Ovary (tissue), 9 donors: ENCODE measurements around the gene SLC20A1. TPM values are rescaled to one million over a fixed set of nuclear protein-coding genes. Genes with fewer than 3 reads are reported as not detected.
"Not testable (repeated sequence)": the region's sequence is repeated elsewhere in the genome, so short reads cannot be mapped to it uniquely, and the experiment has no call there.

Source experiments
- DNase-seq, 5 donors: peaks; one replicate each; pipeline ENCODE4 v3.0.0-alpha.2; 2019 to 2020
- H3K27ac ChIP-seq, 2 donors: fragments of 200-600 bp; one replicate each; pipeline versions ENCODE4 v1.5.1 to v1.8.0; 2019 to 2022
- H3K27me3 ChIP-seq: fragments of 200-600 bp; one replicate; pipeline ENCODE4 v1.8.0; 2022
- H3K36me3 ChIP-seq: fragments of 200-600 bp; sonication (generic); one replicate; pipeline ENCODE4 v1.5.1; 2019
- H3K4me1 ChIP-seq: one replicate; pipeline ENCODE4 v1.8.1; 2013; ENCODE audit warnings: mild to moderate bottlenecking, moderate library complexity; ENCODE audit not compliant: insufficient read depth
- H3K4me3 ChIP-seq: fragments of 200-600 bp; sonication (generic); one replicate; pipeline ENCODE4 v1.5.1; 2017
- H3K9me3 ChIP-seq, 2 donors: fragments of 200-600 bp in 1 of 2; sonication (generic) in 1 of 2; one replicate each; pipeline versions ENCODE4 v1.5.1 to v1.8.1; 2013 to 2019; ENCODE audit warnings: mild to moderate bottlenecking in 1 of 2, moderate library complexity in 1 of 2
- EP300 ChIP-seq: sonication (generic); formaldehyde crosslinking; IDR thresholded peaks from one replicate; pipeline ENCODE4 v1.6.1; 2017; ENCODE audit warnings: antibody characterized with exemption
- POLR2A ChIP-seq: fragments of 450-650 bp; IDR thresholded peaks from one replicate; pipeline ENCODE4 v1.6.1; 2017; ENCODE audit warnings: antibody characterized with exemption, mild to moderate bottlenecking, moderate library complexity
- WGBS, 3 donors: extraction: QIAGEN DNeasy Blood & Tissue Kit in 1 of 3; methylation state at CpG; one replicate each; pipeline versions ENCODE4 v1.1.5 to v1.1.7; 2013 to 2017; 5-methylcytosine and 5-hydroxymethylcytosine counted together
- intact Hi-C, 4 donors: fragments of 100-400 bp; cut with DNase I; formaldehyde crosslinking; loops; one replicate each; pipeline versions ENCODE4 v1.11.0 to v1.15.1; 2022 to 2023
- polyA plus RNA-seq, 2 donors: library from polyadenylated mRNA; stranded (reverse); fragments of 200-250 nt in 1 of 2; fragments of 350-450 nt in 1 of 2; fragmentation: Illumina TruSeq in 1 of 2; extraction: RNeasy Lipid Tissue Mini Kit (QIAGEN cat#74804) in 1 of 2; gene quantifications; one replicate each; pipeline ENCODE4 v1.2.3, GENCODE V29; 2013 to 2014
- total RNA-seq, 7 donors: library from RNA; depleted of rRNA in 2 of 7; stranded (reverse); fragments of >200 nt in 2 of 7; fragmentation: NEBNext Ultra II Directional in 3 of 7; extraction: Animal tissue kit (Norgen Biotek cat#: 25700) in 3 of 7; gene quantifications; one replicate each; pipeline versions ENCODE4 v1.1.0 to v1.2.4, GENCODE V29; 2016 to 2023
- TF ChIP-seq, protein P1 (sequence below), 3 donors: fragments of 450-650 bp in 2 of 3; fragments of 200-600 bp in 1 of 3; IDR thresholded peaks; one replicate each; pipeline versions ENCODE4 v1.5.1 to v1.8.0; 2016 to 2022; ENCODE audit warnings: antibody characterized with exemption in 3 of 3, mild to moderate bottlenecking in 1 of 3
- donor health status: DM: no; HTN: no; CAD: no; lungs with moderate emphysema.
- donor health status: DM: no; HTN: no; CAD: no.
- donor health status: Bipolar disorder and iron deficiency.
- donor health status: DM: yes; HTN: yes; CAD: no.
- donor health status: DM: no; HTN: no; CAD: no.
- donor health status: DM: yes; HTN: yes; CAD: no.

SLC20A1 gene
- total and polyA plus RNA-seq, 9 donors: 8.2 to 49.9 (median 19.9) TPM

DNA sequence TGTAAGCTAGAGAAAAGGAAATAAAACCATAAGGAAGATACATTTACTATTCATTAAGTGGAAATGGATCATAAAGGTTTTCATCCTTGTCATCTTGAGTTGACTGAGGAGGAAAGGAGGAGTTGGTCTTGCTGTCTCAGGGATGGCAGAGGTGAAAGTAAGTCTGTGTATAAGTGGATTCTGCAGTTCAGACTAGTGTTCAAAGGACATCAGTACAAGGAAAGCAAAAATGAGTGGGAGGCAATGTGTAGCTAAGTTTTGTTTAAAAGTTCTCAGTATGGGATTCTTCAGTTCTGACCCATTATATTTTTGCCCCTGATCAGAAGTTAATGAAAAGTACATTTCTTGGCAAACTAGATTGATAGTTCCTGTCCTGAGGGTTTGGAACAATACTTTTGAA, 18.9 kb downstream of the SLC20A1 start:
- Histone ChIP-seq H3K36me3 (no peaks in the 10 kb centered on the region), H3K27me3 (no peaks in the 10 kb centered on the region)

DNA sequence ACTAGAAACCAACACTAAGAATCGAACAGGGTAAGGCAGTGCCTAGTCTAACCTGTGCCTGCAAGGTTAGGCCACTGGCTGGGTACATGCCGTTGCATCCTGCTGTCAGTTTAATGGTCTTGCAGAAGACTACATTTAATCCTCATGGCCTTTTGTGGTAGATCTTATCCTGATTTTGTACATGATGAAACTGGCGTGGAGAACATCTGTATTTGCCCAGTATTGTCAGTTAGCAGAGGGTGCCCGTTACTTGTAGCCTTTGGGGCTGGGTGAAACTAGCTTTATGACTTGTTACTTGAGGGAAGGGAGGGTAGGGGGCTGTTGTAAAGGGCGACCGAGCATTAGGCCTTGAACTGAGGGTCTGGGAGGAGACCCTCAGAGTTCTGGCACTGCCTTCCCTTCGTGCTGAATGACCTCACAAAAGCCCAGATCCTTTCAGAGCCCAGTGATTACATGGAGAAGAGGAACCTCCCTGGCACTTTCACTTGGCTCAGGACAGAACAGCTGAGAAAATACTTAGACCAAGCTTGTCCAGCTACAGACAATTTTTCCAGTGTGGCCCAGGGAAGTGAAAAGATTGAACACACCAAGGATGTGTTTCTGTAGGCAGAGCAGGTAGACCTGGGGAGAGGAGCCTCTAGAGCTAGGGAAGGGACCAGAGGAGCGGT, 19.5 kb downstream of the SLC20A1 start:
- TF ChIP-seq, protein P1, sequence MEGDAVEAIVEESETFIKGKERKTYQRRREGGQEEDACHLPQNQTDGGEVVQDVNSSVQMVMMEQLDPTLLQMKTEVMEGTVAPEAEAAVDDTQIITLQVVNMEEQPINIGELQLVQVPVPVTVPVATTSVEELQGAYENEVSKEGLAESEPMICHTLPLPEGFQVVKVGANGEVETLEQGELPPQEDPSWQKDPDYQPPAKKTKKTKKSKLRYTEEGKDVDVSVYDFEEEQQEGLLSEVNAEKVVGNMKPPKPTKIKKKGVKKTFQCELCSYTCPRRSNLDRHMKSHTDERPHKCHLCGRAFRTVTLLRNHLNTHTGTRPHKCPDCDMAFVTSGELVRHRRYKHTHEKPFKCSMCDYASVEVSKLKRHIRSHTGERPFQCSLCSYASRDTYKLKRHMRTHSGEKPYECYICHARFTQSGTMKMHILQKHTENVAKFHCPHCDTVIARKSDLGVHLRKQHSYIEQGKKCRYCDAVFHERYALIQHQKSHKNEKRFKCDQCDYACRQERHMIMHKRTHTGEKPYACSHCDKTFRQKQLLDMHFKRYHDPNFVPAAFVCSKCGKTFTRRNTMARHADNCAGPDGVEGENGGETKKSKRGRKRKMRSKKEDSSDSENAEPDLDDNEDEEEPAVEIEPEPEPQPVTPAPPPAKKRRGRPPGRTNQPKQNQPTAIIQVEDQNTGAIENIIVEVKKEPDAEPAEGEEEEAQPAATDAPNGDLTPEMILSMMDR (IDR thresholded peaks at IDR 0.05): no peak
- no peak for TF ChIP-seq EP300
- TF ChIP-seq POLR2A: no peak
- no peak overlapping the region for H3K27ac ChIP-seq
- no peak for DNase-seq
- WGBS, 3 donors: 77 to 83% (median 79%) methylated on average over 8 of the region's 8 CpGs
- intact Hi-C loops: no loop called here
- no peaks in the 10 kb centered on the region for H3K36me3 ChIP-seq
- H3K27me3 ChIP-seq: no peaks in the 10 kb centered on the region
- no peak overlapping the region for H3K4me3 ChIP-seq
- H3K9me3 ChIP-seq: no peaks in the 10 kb centered on the region
- H3K4me1 ChIP-seq: no peaks in the 10 kb centered on the region

More for the DNA sequence above, 18.9 kb downstream of the SLC20A1 start:
- no peaks in the 10 kb centered on the region for H3K4me1 ChIP-seq
- no peak overlapping the region for H3K4me3 ChIP-seq
- intact Hi-C loops: no loop called here
- no peak overlapping the region for H3K27ac ChIP-seq
- no peak for TF ChIP-seq POLR2A
- TF ChIP-seq, protein P1 (IDR thresholded peaks at IDR 0.05): no peak
- no peak for TF ChIP-seq EP300
- DNase-seq: no peak
- no peaks in the 10 kb centered on the region for H3K9me3 ChIP-seq

DNA sequence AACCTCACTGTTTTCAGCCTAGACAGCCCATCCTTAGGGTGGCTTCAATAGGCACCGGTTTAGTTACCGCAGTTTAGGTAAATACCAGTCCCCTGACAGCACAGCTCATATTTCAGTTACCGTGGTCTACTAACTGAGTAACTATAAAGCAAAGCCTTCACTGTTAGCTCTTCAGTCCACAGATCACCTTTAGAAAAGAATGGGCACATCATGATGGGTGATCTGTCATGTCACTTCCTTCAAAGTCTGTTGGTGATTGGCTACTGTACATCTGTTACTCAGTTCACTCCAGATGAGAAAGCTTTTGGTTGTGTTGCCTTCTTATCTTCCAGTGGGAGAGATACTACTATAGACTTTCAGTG, 21.0 kb downstream of the SLC20A1 start:
- Histone ChIP-seq H3K27ac (no peak overlapping the region), H3K27me3 (no peaks in the 10 kb centered on the region), H3K4me3 (no peak overlapping the region), H3K36me3 (no peaks in the 10 kb centered on the region), H3K9me3 (no peaks in the 10 kb centered on the region), H3K4me1 (no peaks in the 10 kb centered on the region)
- TF ChIP-seq EP300 (no peak), POLR2A (no peak)
- TF ChIP-seq, protein P1 (IDR thresholded peaks at IDR 0.05): no peak
- 90 to 95% (median 90%) methylated on average over 3 of the region's 3 CpGs for WGBS, 3 donors
- intact Hi-C loops: no loop called here
- no peak for DNase-seq

DNA sequence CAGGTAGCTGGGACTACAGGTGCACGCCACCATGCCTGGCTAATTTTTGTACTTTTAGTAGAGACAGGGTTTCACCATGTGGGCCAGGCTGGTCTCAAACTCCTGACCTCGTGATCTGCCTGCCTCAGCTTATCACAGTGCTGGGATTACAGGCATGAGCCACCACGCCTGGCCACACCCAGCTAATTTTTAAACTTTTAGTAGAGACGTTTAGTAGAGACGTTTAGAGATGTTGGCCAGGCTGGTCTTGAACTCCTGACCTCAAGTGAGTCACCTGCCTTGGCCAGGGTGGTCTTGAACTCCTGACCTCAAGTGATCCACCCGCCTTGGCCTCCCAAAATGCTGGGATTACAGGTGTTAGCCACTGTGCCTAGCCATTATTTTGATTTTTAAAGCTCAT, 21.8 kb downstream of the SLC20A1 start:
- H3K36me3 ChIP-seq, H3K9me3 ChIP-seq, intact Hi-C loops, H3K4me3 ChIP-seq, H3K27me3 ChIP-seq, H3K4me1 ChIP-seq, H3K27ac ChIP-seq, DNase-seq: not testable (repeated sequence)
- 75 to 78% (median 78%) methylated on average over 6 of the region's 6 CpGs for WGBS, 3 donors

DNA sequence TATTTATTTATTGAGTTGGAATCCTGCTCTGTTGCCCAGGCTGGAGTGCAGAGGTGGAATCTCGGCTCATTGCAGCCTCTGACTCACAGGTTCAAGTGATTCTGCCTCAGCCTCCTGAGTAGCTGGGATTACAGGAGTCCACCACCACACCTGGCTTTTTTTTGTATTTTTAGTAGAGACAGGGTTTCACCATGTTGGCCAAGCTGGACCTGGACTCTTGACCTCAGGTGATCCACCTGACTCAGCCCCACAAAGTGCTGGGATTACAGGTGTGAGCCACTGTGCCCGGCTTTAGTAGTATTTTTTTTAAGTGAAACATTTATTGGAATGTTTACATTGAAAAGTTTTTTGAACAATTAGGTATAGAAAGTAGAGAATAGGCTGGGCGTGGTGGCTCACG, 23.9 kb downstream of the SLC20A1 start:
- no peak for DNase-seq
- no peaks in the 10 kb centered on the region for H3K27me3 ChIP-seq
- H3K9me3 ChIP-seq: no peaks in the 10 kb centered on the region
- intact Hi-C loops: no loop called here
- no peak overlapping the region for H3K4me3 ChIP-seq
- no peak for TF ChIP-seq EP300
- TF ChIP-seq, protein P1 (IDR thresholded peaks at IDR 0.05): no peak
- 90 to 95% (median 90%) methylated on average over 4 of the region's 4 CpGs for WGBS, 3 donors
- H3K4me1 ChIP-seq: no peaks in the 10 kb centered on the region
- no peak overlapping the region for H3K27ac ChIP-seq
- H3K36me3 ChIP-seq: no peaks in the 10 kb centered on the region
